Loucy (cell line): ENCODE measurements around the gene PACSIN1.

Experiments used
- EZH2phosphoT487 ChIP-seq: fragments of 200-600 bp; IDR thresholded peaks from 2 replicates; pipeline ENCODE4 v1.6.1; 2018; ENCODE audit warnings: antibody characterized with exemption, mild to moderate bottlenecking, moderate library complexity, borderline replicate concordance
- TF ChIP-seq, protein P1 (sequence below): fragments of 200-600 bp; sonication (generic); conservative IDR thresholded peaks from 2 replicates; pipeline ENCODE4 v1.5.1; 2014; ENCODE audit warnings: mild to moderate bottlenecking, antibody characterized with exemption, low read length

DNA sequence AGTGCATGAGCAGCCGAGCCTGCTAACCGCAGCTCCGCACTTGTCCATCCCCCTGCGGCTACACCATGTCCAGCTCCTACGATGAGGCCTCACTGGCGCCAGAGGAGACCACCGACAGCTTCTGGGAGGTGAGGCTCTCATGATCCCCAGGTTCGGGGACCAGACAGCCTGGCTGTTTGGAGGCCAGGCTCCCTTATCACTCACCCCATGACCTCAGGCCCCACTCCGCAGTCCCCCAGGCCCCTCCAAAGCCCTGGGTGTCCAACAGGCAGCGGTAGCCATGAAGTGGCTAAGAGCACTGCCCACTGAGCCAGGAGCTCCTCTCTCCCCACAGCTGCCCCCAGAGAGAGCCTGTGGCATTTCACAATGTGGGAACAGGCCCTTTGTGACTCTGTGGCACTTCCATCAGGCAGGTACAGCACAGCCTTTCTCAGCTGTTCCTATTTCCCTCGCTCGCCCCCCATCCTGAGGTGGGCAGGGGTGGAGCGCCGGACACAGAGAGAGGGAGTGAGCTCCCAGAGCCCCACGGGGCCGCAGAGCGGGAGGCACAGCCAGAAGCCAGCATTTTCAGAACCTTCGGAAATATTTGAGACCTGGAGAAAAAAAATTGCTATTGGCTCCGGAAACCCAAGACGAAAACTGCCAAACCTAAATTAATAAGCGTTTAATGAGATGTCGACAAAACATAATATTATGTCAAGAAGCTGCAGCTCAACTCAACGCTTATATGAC is 60.5 kb downstream of the PACSIN1 start:
- TF ChIP-seq, protein P1, sequence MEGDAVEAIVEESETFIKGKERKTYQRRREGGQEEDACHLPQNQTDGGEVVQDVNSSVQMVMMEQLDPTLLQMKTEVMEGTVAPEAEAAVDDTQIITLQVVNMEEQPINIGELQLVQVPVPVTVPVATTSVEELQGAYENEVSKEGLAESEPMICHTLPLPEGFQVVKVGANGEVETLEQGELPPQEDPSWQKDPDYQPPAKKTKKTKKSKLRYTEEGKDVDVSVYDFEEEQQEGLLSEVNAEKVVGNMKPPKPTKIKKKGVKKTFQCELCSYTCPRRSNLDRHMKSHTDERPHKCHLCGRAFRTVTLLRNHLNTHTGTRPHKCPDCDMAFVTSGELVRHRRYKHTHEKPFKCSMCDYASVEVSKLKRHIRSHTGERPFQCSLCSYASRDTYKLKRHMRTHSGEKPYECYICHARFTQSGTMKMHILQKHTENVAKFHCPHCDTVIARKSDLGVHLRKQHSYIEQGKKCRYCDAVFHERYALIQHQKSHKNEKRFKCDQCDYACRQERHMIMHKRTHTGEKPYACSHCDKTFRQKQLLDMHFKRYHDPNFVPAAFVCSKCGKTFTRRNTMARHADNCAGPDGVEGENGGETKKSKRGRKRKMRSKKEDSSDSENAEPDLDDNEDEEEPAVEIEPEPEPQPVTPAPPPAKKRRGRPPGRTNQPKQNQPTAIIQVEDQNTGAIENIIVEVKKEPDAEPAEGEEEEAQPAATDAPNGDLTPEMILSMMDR = no peak
- TF ChIP-seq EZH2phosphoT487 = no peak
